Activated CD8-positive, alpha-beta memory T cell treated with anti-CD3 and anti-CD28 coated beads, Interleukin-2, amount 50 U/mL, for 1 hour (primary cell): ENCODE measurements around the gene DIS3L2.
"Not testable (repeated sequence)": the region's sequence is repeated elsewhere in the genome, so short reads cannot be mapped to it uniquely, and the experiment has no call there.

ENCODE experiments used
- DNase-seq: peaks from one replicate; pipeline ENCODE4 v3.0.0-alpha.2; 2020; ENCODE audit errors: extremely low read depth

DIS3L2 gene

DNA sequence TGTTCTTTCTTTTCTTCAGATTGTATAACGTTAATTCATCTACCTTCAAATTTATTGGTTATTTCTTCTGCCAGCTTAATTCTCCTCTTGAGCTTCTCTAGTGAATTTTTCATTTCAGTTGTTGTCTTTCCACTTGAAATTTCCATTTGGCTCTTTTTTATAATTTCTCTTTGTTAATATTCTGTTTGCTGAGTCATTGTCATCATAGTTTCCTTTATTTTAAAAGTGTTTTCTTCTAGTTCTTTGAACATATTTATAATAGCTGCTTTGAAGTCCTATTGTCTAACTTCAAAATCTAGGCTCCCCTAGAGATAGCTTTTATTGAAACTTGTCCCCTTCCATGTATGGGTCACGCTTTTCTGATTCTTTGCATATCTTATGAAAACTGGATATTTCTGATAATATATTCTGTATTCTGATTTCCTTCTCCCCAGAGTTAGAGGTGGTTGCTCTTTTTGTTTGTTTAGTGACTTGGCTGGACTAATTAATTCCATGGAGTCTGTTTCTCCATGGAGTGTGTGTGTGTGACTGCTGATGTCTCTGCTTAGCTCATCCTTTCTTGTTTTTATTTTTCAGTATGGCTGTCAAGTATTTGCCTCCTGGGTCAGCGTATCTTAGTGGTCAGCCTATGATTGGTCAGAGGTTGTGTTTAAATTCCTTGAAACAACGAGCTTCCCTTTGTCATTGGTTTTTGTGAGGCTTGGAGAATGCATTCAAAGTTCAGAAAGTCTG is 47.6 kb downstream of the DIS3L2 start:
- no peak for DNase-seq

DNA sequence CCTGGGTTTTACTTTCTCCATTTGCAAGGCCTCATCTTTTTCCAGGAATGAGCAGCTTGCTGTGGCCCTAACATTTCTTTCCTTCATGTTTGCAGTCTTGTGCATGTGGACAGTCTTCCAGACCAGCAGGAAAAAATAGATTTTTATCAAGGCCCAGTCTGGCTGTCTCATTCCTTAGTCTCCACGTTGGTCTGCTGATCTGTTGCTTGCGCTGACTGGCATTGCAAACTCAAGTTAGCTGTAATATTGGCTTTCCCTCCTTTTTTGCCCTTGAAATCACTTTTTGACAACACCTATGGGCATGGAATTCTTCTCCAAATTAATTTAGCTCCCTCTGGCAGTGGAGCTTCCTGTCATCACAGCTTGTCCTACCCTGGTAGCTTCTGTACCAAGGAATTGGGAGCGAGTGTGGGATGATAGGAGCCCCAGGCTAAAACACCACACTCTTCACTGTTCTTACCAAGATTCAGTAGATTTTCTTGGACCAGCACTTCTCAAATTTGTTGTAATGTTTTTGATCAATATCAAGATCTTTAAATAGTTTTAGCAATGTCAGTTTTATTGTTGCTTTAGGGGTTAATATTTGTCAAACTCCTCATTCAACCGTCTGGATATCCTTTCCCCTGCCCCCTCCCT is 48.2 kb downstream of the DIS3L2 start:
- DNase-seq = no peak

DNA sequence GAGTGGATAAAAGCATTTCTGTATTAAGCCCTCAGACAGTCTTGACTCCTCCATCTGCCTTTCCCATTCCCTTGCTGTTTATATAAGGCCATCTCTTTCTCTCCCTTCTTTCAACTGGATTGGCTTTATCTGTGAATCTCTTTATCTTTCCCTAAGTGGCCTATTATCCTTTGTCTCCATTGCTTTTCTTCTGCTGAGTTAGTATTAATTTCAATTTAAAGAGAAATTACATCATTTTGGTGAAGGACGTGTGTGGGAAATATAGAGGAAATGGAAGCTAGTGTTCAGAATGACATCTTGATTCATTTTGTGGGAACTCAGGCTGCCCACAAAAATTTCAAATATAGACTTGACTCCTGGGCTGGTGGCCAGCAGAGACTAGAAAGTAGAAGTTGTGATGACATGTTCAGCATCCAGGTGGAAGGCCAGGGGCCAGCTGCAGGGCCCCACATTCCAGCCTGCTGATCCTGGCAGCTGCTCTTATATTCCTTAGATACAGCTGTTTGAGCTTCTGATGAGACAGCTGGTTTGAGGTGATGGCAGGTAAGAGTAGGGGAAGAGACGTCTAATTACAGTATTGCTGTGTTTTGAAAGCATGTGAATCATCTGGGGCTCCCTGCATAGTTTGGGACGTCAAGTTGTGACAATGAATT is 52.3 kb downstream of the DIS3L2 start:
- no peak for DNase-seq

DNA sequence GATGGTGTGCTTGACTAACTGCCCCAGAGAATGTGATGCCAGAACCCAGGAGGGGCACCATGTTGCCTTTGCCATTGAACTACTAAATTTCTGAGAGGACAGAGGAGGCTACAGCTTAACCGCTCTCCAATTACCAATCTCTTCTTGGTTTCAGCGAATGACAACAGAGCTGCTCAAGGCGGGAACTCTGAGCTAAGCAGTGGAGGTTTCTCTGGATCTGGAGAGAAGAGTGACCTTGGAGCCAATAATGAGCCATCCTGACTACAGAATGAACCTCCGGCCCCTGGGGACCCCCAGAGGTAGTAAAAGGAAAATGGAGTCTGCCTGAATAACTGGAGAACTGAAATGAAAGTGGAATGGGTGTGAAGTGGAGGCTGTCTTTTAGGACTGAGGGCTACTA is 53.2 kb downstream of the DIS3L2 start:
- DNase-seq = no peak

DNA sequence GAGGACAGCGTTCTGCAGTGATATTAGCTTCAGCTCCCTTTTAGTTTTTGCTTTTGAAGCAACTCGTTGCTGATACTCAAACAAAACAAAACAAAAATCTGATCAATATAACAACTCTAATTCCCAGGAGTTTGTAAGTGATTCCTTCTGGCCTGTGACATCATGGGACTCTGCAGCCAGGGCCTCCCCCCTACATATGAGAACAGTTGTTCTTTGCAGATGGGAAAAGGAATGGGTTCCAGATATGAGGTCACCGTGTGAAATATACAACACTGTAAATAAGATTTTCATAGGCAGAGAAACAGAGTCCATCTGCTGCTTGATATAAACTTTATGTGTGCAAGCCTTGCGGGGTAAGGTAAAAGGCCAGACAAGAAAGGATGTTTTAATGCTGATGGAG is 56.7 kb downstream of the DIS3L2 start:
- DNase-seq = no peak

DNA sequence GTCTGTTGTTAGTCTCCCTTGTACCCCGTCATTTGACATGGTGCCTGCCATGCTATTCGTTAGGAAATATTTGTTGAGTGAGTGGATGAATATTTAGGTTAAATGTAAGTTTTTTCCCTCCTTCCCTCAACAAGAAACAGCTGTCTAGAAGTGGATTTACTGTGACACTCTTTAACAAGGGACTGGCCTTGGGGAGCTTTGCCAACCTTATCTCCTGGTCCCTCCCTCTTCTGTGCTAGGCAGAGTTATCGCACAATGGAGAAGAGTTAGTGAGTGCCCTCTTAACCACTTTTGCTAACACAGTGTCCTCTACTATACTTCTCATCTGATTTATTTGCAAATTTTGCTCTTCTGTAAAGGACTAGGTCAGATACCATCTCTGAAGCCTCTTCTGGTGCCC is 61.2 kb downstream of the DIS3L2 start:
- no peak for DNase-seq

DNA sequence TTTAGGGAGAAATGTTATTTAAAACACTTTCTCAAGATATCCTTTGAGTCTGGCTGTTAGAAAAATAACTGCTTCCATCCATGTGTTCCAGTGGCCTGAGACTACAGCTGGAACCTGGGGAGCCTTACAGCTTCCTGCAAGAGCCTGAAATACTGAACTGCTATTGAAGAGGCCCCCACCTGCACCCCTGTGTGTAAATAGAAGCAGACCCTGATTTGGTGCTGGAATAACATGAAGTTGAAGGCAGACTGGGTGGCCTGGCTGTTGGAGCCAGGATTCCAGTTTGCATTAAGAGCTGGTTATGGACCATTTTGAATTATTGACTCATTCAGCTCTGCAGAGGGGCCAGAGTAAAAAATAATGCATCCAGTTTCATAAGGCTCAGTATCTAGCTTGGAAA is 61.9 kb downstream of the DIS3L2 start:
- no peak for DNase-seq

GRCh38 chr2:232024457-232024856 is 62.9 kb downstream of the DIS3L2 start:
- no peak for DNase-seq

DNA sequence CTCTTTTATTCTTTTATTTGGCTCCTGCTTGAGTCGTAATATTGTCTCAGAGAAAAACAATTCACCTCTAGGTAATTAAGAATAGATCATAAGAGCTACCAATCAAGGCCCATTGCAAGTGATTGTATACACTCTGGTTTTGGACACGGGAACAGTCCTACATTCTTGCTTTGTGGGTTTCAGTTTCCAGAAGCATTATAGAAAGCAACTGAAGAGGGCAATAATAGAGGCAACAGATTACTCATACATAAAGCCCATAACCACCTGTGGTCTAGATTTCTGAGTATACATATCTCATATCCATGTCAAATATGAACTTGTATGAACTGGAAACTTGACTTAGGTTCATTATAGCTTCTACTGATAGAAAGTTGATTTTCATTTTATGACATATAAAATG is 65.4 kb downstream of the DIS3L2 start:
- no peak for DNase-seq

DNA sequence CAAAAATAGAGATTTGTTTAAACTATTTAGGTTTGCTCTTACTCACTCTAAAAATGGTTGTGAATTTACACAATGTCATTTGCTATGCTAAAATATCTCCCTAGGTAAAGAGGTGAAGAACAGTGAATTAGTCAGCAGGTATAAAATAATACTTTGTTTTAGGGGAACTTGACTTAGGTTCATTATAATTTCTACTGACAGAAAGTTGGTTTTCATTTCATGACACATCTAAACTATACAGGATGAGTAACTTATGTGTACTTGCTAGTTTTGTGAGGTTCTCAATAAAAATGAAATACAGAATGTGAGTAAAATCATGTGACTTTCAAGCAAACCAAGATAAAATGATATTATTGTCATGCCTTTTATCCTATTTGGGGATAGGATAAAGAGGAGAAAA is 66.0 kb downstream of the DIS3L2 start:
- no peak for DNase-seq

GRCh38 chr2:232028071-232028470 is 66.6 kb downstream of the DIS3L2 start:
- no peak for DNase-seq

GRCh38 chr2:232028631-232029030 is 67.1 kb downstream of the DIS3L2 start:
- no peak for DNase-seq

DNA sequence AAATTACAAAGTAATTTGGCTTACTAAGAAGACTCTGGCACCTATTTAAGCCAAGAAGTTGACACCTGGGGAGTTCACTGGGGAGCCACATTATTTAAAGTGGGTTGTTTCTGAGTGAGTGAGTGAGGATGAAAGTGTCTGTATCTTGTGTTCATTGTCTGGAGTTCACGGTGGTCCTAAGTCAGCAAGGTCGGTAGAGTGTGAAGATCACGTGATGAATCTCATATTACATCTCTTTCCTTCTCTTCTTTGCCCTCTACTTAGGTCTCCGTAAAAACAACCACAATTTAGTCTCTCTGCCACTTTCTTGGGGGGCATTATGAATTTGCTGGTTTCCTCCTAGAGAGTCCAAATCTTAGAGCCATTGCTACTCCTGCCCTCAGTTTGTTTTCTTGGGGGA is 67.8 kb downstream of the DIS3L2 start:
- no peak for DNase-seq

GRCh38 chr2:232030229-232030628 is 68.7 kb downstream of the DIS3L2 start:
- no peak for DNase-seq

- DNase-seq = not testable (repeated sequence)
These were observed 73.8 kb downstream of the DIS3L2 start for GRCh38 chr2:232035292-232035691.

DNA sequence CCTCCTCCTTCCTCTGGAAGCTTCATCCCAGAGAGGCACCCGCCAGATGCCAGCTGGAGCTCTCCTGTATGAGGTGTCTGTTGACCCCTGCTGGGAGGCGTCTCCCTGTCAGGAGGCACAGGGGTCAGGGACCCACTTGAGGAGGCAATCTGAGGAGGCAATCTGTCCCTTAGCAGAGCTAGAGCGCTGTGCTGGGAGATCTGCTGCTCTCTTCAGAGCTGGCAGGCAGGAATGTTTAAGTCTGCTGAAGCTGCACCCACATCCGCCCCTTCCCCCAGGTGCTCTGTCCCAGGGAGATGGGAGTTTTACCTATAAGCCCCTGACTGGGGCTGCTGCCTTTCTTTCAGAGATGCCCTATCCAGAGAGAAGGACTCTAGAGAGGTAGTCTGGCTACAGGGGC is 75.4 kb downstream of the DIS3L2 start:
- DNase-seq = not testable (repeated sequence)

GRCh38 chr2:232038251-232038880 is 76.9 kb downstream of the DIS3L2 start:
- DNase-seq = no peak

- DNase-seq = no peak
These were observed 77.5 kb downstream of the DIS3L2 start for GRCh38 chr2:232038881-232039485.

DNA sequence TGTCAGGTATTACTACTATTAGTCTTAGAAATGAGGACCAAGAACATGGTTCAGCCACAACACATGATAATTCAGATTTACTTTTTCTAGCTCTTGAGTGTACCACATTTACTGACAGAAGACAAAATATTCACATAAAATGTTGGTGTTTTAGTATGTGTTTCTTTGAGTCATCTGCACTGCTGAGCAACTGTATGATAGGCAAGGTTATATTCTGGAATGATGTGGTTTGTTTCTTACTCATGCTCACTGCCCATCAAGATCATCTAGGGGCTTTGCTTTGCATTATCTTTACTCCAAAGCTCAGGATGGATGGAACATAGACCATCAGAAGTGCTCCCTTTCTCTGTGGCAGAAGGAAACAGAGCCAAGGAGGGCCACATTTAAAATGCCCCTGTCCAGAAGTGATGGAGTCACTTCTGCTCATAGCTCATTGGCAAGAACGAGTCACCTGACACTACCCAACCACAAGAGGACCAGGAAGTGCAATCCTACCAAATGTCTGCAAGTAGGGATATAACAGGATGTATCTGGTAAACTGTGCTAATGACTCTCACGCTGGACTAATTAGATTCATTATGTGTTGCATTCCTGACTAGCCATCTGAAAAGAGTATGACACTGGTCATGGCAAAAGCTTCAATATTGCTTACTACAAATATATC is 81.5 kb downstream of the DIS3L2 start:
- no peak for DNase-seq

GRCh38 chr2:232043966-232044365 is 82.5 kb downstream of the DIS3L2 start:
- no peak for DNase-seq

DNA sequence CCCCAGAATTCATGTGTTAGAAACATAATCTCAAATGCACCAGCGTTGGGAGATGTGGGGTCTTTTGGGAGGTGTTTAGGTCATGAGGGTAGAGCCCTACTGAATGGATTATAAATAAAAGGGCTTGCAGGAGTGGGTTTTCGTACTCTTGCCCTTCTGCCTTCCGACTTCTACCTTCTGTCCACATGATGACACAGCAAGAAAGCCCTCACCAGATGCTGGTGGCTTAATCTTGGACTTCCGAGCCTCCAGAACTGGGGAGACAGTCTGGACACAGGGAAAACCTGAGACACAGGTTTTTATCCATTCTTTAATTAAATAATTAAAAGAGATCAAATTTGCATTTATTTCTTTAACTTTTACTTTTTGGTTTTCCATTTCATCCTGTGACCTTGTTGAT is 87.8 kb downstream of the DIS3L2 start:
- DNase-seq = no peak

DNA sequence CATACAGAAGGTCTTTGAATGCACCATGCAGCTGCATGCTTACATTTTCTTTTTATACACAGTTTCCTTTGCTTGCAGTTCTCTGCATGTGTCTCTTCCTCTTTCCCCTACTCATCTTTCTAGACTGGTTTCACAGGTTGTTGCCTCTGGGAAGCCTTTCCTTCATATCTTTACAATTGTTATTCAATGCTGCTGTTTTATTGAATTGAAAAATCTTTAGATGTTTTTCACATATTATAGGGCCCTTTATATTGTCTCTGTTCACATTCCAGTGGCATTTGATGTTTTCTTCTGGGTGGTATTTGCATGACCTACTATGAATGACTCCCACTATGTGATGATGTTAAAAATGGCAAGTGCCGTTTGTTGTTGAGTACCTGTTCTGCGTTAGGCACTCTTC is 91.1 kb downstream of the DIS3L2 start:
- no peak for DNase-seq
